GM12878 (cell line): ENCODE measurements around the gene SHISAL2B. TPM values are rescaled to one million over a fixed set of nuclear protein-coding genes. Genes with fewer than 3 reads are reported as not detected.

Experiments
- ATAC-seq: fragments of 200-7000 bp; cut with Tn5 transposase; 3 replicates; pipeline ENCODE4 v1.9.1; 2020; ENCODE audit warnings: mild to moderate bottlenecking, moderate library complexity
- Bru-seq: library from RNA; stranded (reverse); fragments of 400-500 nt; gene quantifications from one replicate; lab custom pipeline; 2021; lab: Mats Ljungman, UMichigan
- BruChase-seq, 2 experiments: library from RNA; stranded (reverse); fragments of 400-500 nt; gene quantifications; one replicate each; lab custom pipeline; 2021; lab: Mats Ljungman, UMichigan
- BruUV-seq: library from RNA; stranded (reverse); fragments of 400-500 nt; replicated peaks from 2 replicates; lab custom pipeline; 2021; lab: Mats Ljungman, UMichigan
- CTCF ChIA-PET: fragments of 300-600 bp; sonication (Branson Sonifier 250); formaldehyde crosslinking; extraction: SDS; loops from one replicate; lab custom pipeline; 2021; ENCODE audit warnings: inconsistent platforms; lab: Yijun Ruan, JAX
- POLR2A ChIA-PET: fragments of 350-600 bp; formaldehyde crosslinking; extraction: SDS; loops from one replicate; lab custom pipeline; 2021; ENCODE audit warnings: inconsistent platforms; lab: Charles Lee
- RAD21 ChIA-PET: fragments of 300-600 bp; sonication (Branson Sonifier 250); formaldehyde crosslinking; loops from one replicate; lab custom pipeline; 2023; ENCODE audit warnings: antibody characterized with exemption; ENCODE audit not compliant: unreplicated experiment; lab: Charles Lee
- SMC1A ChIA-PET: fragments of 300-600 bp; sonication (Branson Sonifier 250); formaldehyde crosslinking; loops from one replicate; lab custom pipeline; 2023; ENCODE audit not compliant: unreplicated experiment, uncharacterized antibody; lab: Charles Lee
- DNase-seq: peaks from one replicate; pipeline ENCODE4 v3.0.0-alpha.2; 2011; ENCODE audit warnings: low read depth, low spot score
- FAIRE-seq: peaks from 3 replicates; lab custom pipeline; 2011; peaks lifted over from hg19 to GRCh38; lab: Jason Lieb, UNC
- H2AFZ ChIP-seq: 2 replicates; pipeline ENCODE4 v1.6.0; 2011; ENCODE audit warnings: low read depth, low read length, control low read depth; ENCODE audit not compliant: control insufficient read depth
- H3K27ac ChIP-seq: 2 replicates; pipeline ENCODE4 v1.5.1; 2011; ENCODE audit warnings: control low read depth; ENCODE audit not compliant: control insufficient read depth, insufficient read depth
- H3K27me3 ChIP-seq, 2 experiments: replicated peaks in 1 of 2; 2 replicates each; pipeline versions ENCODE4 v1.6.0 to v1.6.1; 2011; ENCODE audit warnings: low read length in 1 of 2; ENCODE audit not compliant: control insufficient read depth in 2 of 2, insufficient read depth in 2 of 2
- H3K36me3 ChIP-seq, 2 experiments: 2 replicates each; pipeline ENCODE4 v1.5.1; 2011; ENCODE audit warnings: low read length in 1 of 2; ENCODE audit not compliant: control insufficient read depth in 2 of 2, insufficient read depth in 2 of 2
- H3K4me1 ChIP-seq: 2 replicates; pipeline ENCODE4 v1.6.1; 2011; ENCODE audit warnings: mild to moderate bottlenecking, low read length, moderate library complexity, mixed read lengths; ENCODE audit not compliant: control insufficient read depth, insufficient read depth
- H3K4me2 ChIP-seq: 2 replicates; pipeline ENCODE4 v1.6.0; 2011; ENCODE audit warnings: control low read depth; ENCODE audit not compliant: control insufficient read depth, insufficient read depth
- H3K4me3 ChIP-seq: fragments of 200-600 bp; sonication (generic); 2 replicates; pipeline ENCODE4 v1.5.1; 2016
- H3K79me2 ChIP-seq: 2 replicates; pipeline ENCODE4 v1.6.0; 2011; ENCODE audit warnings: low read length; ENCODE audit not compliant: control insufficient read depth, insufficient read depth
- H3K9ac ChIP-seq: 2 replicates; pipeline ENCODE4 v1.8.0; 2011; ENCODE audit warnings: low read length, control low read depth, mixed read lengths; ENCODE audit not compliant: control insufficient read depth, insufficient read depth
- H3K9me3 ChIP-seq: replicated peaks from 3 replicates; pipeline ENCODE4 v1.5.1; 2011; ENCODE audit warnings: mild to moderate bottlenecking, low read length; ENCODE audit not compliant: control insufficient read depth, insufficient read depth
- H4K20me1 ChIP-seq: 2 replicates; pipeline ENCODE4 v1.6.0; 2011; ENCODE audit not compliant: control insufficient read depth, insufficient read depth
- HDAC6 ChIP-seq: fragments of 200-600 bp; sonication (generic); IDR thresholded peaks from one replicate; pipeline ENCODE4 v1.8.0; 2017; ENCODE audit warnings: antibody characterized with exemption; ENCODE audit not compliant: unreplicated experiment
- PKNOX1 ChIP-seq: fragments of 450-650 bp; IDR thresholded peaks from 2 replicates; pipeline ENCODE4 v1.6.1; 2016; ENCODE audit warnings: mild to moderate bottlenecking
- RELB ChIP-seq: fragments of 450-650 bp; IDR thresholded peaks from 2 replicates; pipeline ENCODE4 v1.6.1; 2017; ENCODE audit warnings: low read depth, mild to moderate bottlenecking, moderate library complexity
- WGBS: methylation state at CpG from one replicate; pipeline ENCODE4 v1.1.6; 2016; ENCODE audit warnings: low lambda C conversion rate; ENCODE audit not compliant: insufficient replicate concordance, insufficient coverage; ENCODE audit errors: missing lambda C conversion rate; 5-methylcytosine and 5-hydroxymethylcytosine counted together
- in situ Hi-C: fragments of 300-500 bp; cut with MboI; formaldehyde crosslinking; loops from 9 replicates; pipeline ENCODE4 v1.14.3; 2018; ENCODE audit warnings: mixed read lengths
- intact Hi-C: fragments of 100-400 bp; cut with micrococcal nuclease; formaldehyde crosslinking; loops from one replicate; pipeline ENCODE4 v1.14.2; 2022; ENCODE audit not compliant: unreplicated experiment
- long read RNA-seq, 2 experiments: library from polyadenylated mRNA; unstranded; transcript quantifications; one replicate each; pipeline ENCODE4 v2.0.0, GENCODE V29; 2019 to 2020
- polyA minus RNA-seq, 3 experiments: library from RNA; depleted of rRNA, polyadenylated mRNA; stranded (reverse); fragments of >200 nt; gene quantifications; 2 replicates each; pipeline ENCODE4 v1.2.3, GENCODE V29; 2011
- polyA plus RNA-seq, 11 experiments: library from polyadenylated mRNA; depleted of rRNA in 4 of 11; unstranded in 6 of 11; stranded (reverse) in 5 of 11; fragments of >200 nt; fragmentation: Nextera tagmentation in 4 of 11; fragmentation: Illumina TruSeq in 1 of 11; extraction: Ambion mirVana in 4 of 11; extraction: Trizol in 1 of 11; gene quantifications; 1 replicate in 1 of 11; 2 replicates in 10 of 11; pipeline versions ENCODE4 v1.2.1 to v1.2.3, GENCODE V29; 2011 to 2016; ENCODE audit warnings: inconsistent platforms in 2 of 11, missing spikeins in 2 of 11, low read depth in 1 of 11
- total RNA-seq, 4 experiments: library from RNA; depleted of rRNA in 3 of 4; stranded (reverse); fragments of >200 nt in 3 of 4; fragmentation: Illumina TruSeq in 1 of 4; extraction: Trizol in 1 of 4; gene quantifications; 2 replicates each; pipeline versions ENCODE4 v1.2.1 to v1.2.3, GENCODE V29; 2013 to 2021
- TF ChIP-seq, protein P1 (sequence below): fragments of 450-650 bp; formaldehyde crosslinking; IDR thresholded peaks from 2 replicates; pipeline ENCODE4 v1.5.0; 2022; ENCODE audit warnings: mild to moderate bottlenecking, missing genetic modification characterization

Gene SHISAL2B
- not detected in 2 replicates for total RNA-seq (2013; cell fraction: nucleolus; rRNA removed)
- total RNA-seq (2014; rRNA removed): not detected in 2 replicates
- total RNA-seq (2014; rRNA removed; fragmentation: Illumina TruSeq; extraction: Trizol): not detected in 2 replicates
- not detected in 2 replicates for total RNA-seq (2021)
- not detected for polyA plus RNA-seq (2011; ENCODE audit: low read depth)
- polyA plus RNA-seq (2011; rRNA removed): not detected in 2 replicates
- polyA plus RNA-seq (2011; cell fraction: cytosol; rRNA removed): not detected in 2 replicates
- polyA plus RNA-seq (2011; cell fraction: nucleus; rRNA removed): not detected in 2 replicates
- not detected in 2 replicates for polyA plus RNA-seq (2012)
- polyA plus RNA-seq (2014; fragmentation: Illumina TruSeq; extraction: Trizol): not detected in 2 replicates
- not detected for polyA plus RNA-seq (2014; fragmentation: Nextera tagmentation; extraction: Ambion mirVana)
- not detected in 2 replicates for polyA plus RNA-seq (2014; rRNA removed)
- not detected for polyA plus RNA-seq (2016; fragmentation: Nextera tagmentation; extraction: Ambion mirVana)
- polyA minus RNA-seq (2011; rRNA and poly(A)+ RNA removed): not detected in 2 replicates
- polyA minus RNA-seq (2011; cell fraction: cytosol; rRNA and poly(A)+ RNA removed): not detected in 2 replicates
- not detected in 2 replicates for polyA minus RNA-seq (2011; cell fraction: nucleus; rRNA and poly(A)+ RNA removed)
- Bru-seq, nascent RNA: percentile 9 among the genes with signal in this experiment
- BruChase-seq, experiment 1, labeled RNA remaining after a 6-hour chase: percentile 9 among the genes with signal in this experiment
- BruChase-seq, experiment 2, labeled RNA remaining after a 2-hour chase: percentile 2 among the genes with signal in this experiment
- long read RNA-seq, experiment 1: 0 reads
- long read RNA-seq, experiment 2: 0 reads

DNA sequence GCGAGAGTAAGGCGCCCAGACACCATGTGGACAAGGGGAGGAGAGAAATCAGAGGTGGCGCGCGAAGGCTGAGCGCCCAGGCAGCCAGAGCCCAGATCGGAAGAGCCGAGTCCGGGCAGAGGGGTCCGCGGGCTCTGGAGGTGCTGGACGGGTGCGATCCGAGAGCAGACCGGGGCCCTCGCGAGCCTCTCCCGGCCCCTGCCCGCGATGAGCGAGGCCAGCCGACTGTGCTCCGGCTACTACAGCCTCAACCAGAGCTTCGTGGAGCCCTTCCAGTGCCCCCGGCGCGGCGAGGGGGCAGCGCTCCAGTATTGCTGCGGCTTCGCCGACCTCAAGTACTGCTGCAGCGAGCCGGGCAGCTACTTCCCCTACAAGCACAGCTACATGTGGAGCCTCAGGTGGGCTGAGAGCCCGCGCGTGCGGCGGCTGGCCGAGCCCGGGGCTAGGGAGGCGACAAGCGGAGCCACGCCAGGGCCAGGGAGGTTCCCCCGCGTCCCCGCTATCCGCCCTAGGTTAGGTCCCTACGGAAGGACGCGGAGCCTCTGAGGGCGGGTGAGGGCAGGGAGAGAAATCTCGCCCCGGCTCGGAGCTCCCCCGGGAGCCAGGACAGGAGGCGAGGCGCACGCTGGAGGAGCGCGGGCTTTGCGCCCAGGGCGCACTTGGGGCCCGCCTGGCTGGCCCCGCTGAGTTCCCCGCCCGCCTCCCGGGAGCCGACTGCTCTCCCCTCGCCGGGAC is at the start of gene SHISAL2B:
Gene SHISAL2B, plus strand, starts transcription at position 87 of the 735 bp plus-strand sequence. Its CDS starts 121 bp downstream, at position 208.
- DNase-seq: no peak
- TF ChIP-seq PKNOX1 (no peak), HDAC6 (peak; percentile 94), RELB (no peak)
- TF ChIP-seq, protein P1, sequence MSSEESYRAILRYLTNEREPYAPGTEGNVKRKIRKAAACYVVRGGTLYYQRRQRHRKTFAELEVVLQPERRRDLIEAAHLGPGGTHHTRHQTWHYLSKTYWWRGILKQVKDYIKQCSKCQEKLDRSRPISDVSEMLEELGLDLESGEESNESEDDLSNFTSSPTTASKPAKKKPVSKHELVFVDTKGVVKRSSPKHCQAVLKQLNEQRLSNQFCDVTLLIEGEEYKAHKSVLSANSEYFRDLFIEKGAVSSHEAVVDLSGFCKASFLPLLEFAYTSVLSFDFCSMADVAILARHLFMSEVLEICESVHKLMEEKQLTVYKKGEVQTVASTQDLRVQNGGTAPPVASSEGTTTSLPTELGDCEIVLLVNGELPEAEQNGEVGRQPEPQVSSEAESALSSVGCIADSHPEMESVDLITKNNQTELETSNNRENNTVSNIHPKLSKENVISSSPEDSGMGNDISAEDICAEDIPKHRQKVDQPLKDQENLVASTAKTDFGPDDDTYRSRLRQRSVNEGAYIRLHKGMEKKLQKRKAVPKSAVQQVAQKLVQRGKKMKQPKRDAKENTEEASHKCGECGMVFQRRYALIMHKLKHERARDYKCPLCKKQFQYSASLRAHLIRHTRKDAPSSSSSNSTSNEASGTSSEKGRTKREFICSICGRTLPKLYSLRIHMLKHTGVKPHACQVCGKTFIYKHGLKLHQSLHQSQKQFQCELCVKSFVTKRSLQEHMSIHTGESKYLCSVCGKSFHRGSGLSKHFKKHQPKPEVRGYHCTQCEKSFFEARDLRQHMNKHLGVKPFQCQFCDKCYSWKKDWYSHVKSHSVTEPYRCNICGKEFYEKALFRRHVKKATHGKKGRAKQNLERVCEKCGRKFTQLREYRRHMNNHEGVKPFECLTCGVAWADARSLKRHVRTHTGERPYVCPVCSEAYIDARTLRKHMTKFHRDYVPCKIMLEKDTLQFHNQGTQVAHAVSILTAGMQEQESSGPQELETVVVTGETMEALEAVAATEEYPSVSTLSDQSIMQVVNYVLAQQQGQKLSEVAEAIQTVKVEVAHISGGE (CRISPR knock-in tag): no peak
- TF ChIP-seq, all 136 proteins: peak for 1
- FAIRE-seq (no peak), ATAC-seq (peak; percentile 56)
- ChIA-PET POLR2A (no interaction called here), SMC1A (no interaction called here), CTCF (no interaction called here), RAD21 (no interaction called here)
- no peaks in the 10 kb centered on the region for H3K4me1 ChIP-seq
- 42% methylated on average over 60 of the region's 71 CpGs for WGBS
- no peaks in the 10 kb centered on the region for H3K79me2 ChIP-seq
- H2AFZ ChIP-seq: no peak within 1 kb of the TSS
- H4K20me1 ChIP-seq: no peaks in the 10 kb centered on the region
- H3K9me3 ChIP-seq: no peaks in the 10 kb centered on the region
- no peak within 1 kb of the TSS for H3K27ac ChIP-seq
- intact Hi-C loops: no loop called here
- in situ Hi-C loops: no loop called here
- H3K9ac ChIP-seq: no peak within 1 kb of the TSS
- no peak within 1 kb of the TSS for H3K4me2 ChIP-seq
- H3K4me3 ChIP-seq: no peak within 1 kb of the TSS
- no TSS peak for BruUV-seq
- H3K27me3 ChIP-seq: peaks cover 7 to 10% of the 10 kb centered on the region in 2 experiments
- no peaks in the 10 kb centered on the region for H3K36me3 ChIP-seq
